Stimulated activated CD4-positive, alpha-beta T cell treated with anti-CD3 and anti-CD28 coated beads, Interleukin-1b, Interleukin-23, amount 100 ng/mL, for 1 hour (primary cell): ENCODE results near the gene MAG.

Experiments
- DNase-seq, 2 donors: peaks; one replicate each; pipeline ENCODE4 v3.0.0-alpha.2; 2020; ENCODE audit warnings: low read depth in 2 of 2

The MAG gene

GRCh38 chr19:35291916-35292315, at the start of gene MAG:
TSS of gene MAG (plus strand) at chr19:35292161. CDS start at chr19:35295409, 3,248 bp downstream.
- DNase-seq, result no peak

GRCh38 chr19:35246466-35247092, 45.4 kb upstream of the MAG start:
- DNase-seq, result no peak

GRCh38 chr19:35247526-35248309, 44.2 kb upstream of the MAG start:
- no peak for DNase-seq

- DNase-seq, result peak in 1 of 2 donors; percentile 62
Measured at GRCh38 chr19:35248310-35249145, 43.4 kb upstream of the MAG start, which contains the start of gene LSR. TSS of gene LSR (plus strand) at chr19:35249002. CDS start at chr19:35249023, 21 bp downstream.

GRCh38 chr19:35249146-35249847, 42.7 kb upstream of the MAG start:
- no peak for DNase-seq

- DNase-seq, result no peak
Measured at GRCh38 chr19:35249848-35250711, 41.9 kb upstream of the MAG start.

GRCh38 chr19:35251456-35251855, 40.5 kb upstream of the MAG start:
- DNase-seq, result no peak

- DNase-seq, result no peak
Measured at GRCh38 chr19:35253316-35254286, 38.4 kb upstream of the MAG start.

GRCh38 chr19:35254341-35255297, 37.3 kb upstream of the MAG start:
- no peak for DNase-seq

- no peak for DNase-seq
Measured at GRCh38 chr19:35256566-35256965, 35.4 kb upstream of the MAG start.

- DNase-seq, result no peak
Measured at GRCh38 chr19:35257113-35257461, 34.9 kb upstream of the MAG start.

- DNase-seq, result no peak
Measured at GRCh38 chr19:35260694-35261304, 31.2 kb upstream of the MAG start.

- DNase-seq, result no peak
Measured at GRCh38 chr19:35261356-35262100, 30.4 kb upstream of the MAG start.

GRCh38 chr19:35262101-35262761, 29.7 kb upstream of the MAG start:
- DNase-seq, result no peak

- DNase-seq, result no peak
Measured at GRCh38 chr19:35264268-35265125, 27.5 kb upstream of the MAG start.
